GM12865 (cell line): ENCODE results near the gene ZC3H18.

Source experiments
- DNase-seq: peaks from one replicate; pipeline ENCODE4 v3.0.0; 2010; ENCODE audit warnings: low read depth
- H3K4me3 ChIP-seq: 2 replicates; pipeline ENCODE4 v1.5.1; 2011; ENCODE audit warnings: mild to moderate bottlenecking, low read depth, low read length, control low read depth
- CTCF ChIP-seq: IDR thresholded peaks from 2 replicates; pipeline ENCODE4 v1.5.1; 2011; ENCODE audit warnings: low read length, control low read depth, low read depth, inconsistent platforms; ENCODE audit not compliant: insufficient read depth; ENCODE audit errors: missing control alignments

The ZC3H18 gene

GRCh38 chr16:88541831-88542616 is 28.2 kb upstream of the ZC3H18 start:
- TF ChIP-seq CTCF: no peak
- H3K4me3 ChIP-seq: no peak overlapping the region
- no peak for DNase-seq

- DNase-seq: no peak
- TF ChIP-seq CTCF: no peak
- no peak overlapping the region for H3K4me3 ChIP-seq
These were observed 26.9 kb upstream of the ZC3H18 start for GRCh38 chr16:88543230-88543813.

- TF ChIP-seq CTCF: no peak
- no peak overlapping the region for H3K4me3 ChIP-seq
- no peak for DNase-seq
These were observed 24.4 kb upstream of the ZC3H18 start for GRCh38 chr16:88545781-88546180.

GRCh38 chr16:88548131-88548874 is 21.9 kb upstream of the ZC3H18 start:
- no peak for DNase-seq
- no peak overlapping the region for H3K4me3 ChIP-seq
- no peak for TF ChIP-seq CTCF

- H3K4me3 ChIP-seq: no peak overlapping the region
- DNase-seq: no peak
- TF ChIP-seq CTCF: no peak
These were observed 21.2 kb upstream of the ZC3H18 start for GRCh38 chr16:88548985-88549384.

- no peak for DNase-seq
- no peak overlapping the region for H3K4me3 ChIP-seq
- no peak for TF ChIP-seq CTCF
These were observed 20.4 kb upstream of the ZC3H18 start for GRCh38 chr16:88549671-88550245.
